Stimulated activated naive CD8-positive, alpha-beta T cell treated with anti-CD3 and anti-CD28 coated beads, Interleukin-15, amount 100 ng/mL, for 72 hours (primary cell): ENCODE measurements around the gene PATJ.

Experiments
- ATAC-seq: fragments of 150-1000 bp; cut with Tn5 transposase; 2 replicates; pipeline ENCODE4 v1.10.0; 2021; ENCODE audit warnings: mild to moderate bottlenecking, moderate library complexity
- DNase-seq, 2 donors: peaks; one replicate each; pipeline ENCODE4 v3.0.0; 2021 to 2022
- H3K27ac Mint-ChIP-seq, 2 donors: one replicate each; pipeline ENCODE4 v1.8.0; 2022; ENCODE audit warnings: mild to moderate bottlenecking in 2 of 2, mixed read lengths in 2 of 2, moderate library complexity in 2 of 2
- H3K27me3 Mint-ChIP-seq: one replicate; pipeline ENCODE4 v1.8.0; 2022; ENCODE audit warnings: mixed read lengths
- H3K4me1 Mint-ChIP-seq: one replicate; pipeline ENCODE4 v1.8.0; 2022; ENCODE audit warnings: mild to moderate bottlenecking, mixed read lengths
- H3K4me3 Mint-ChIP-seq, 2 donors: one replicate each; pipeline ENCODE4 v1.8.0; 2022; ENCODE audit warnings: mild to moderate bottlenecking in 2 of 2, mixed read lengths in 2 of 2, moderate library complexity in 1 of 2
- H3K9me3 Mint-ChIP-seq, 2 donors: one replicate each; pipeline ENCODE4 v1.8.0; 2022; ENCODE audit warnings: mixed read lengths in 2 of 2

Gene PATJ

DNA sequence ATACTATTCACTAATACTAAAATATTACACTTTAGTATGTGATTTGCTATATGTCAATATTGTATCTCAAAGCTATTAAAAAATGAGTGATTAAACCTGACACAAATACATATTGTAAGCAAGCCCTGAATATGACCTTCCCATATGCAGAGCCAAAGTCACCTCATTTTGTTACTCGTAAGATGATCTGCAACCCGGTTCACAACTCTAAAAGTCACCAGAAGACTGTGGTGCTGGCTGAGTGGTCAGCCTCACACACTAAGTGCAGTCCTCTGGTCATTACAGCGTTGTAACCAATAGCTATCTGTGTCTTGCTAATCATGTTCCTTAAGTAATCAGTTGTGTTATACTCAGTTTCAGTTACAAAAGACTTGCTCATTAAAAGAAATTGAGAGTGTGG is 254.8 kb downstream of the PATJ start:
- no peak for DNase-seq
- no peaks in the 10 kb centered on the region for H3K4me1 Mint-ChIP-seq
- H3K27me3 Mint-ChIP-seq = no peaks in the 10 kb centered on the region
- ATAC-seq = no peak
- no peak overlapping the region for H3K27ac Mint-ChIP-seq
- H3K9me3 Mint-ChIP-seq = peaks cover 0 to 4% of the 10 kb centered on the region in 2 donors
- no peak overlapping the region for H3K4me3 Mint-ChIP-seq

DNA sequence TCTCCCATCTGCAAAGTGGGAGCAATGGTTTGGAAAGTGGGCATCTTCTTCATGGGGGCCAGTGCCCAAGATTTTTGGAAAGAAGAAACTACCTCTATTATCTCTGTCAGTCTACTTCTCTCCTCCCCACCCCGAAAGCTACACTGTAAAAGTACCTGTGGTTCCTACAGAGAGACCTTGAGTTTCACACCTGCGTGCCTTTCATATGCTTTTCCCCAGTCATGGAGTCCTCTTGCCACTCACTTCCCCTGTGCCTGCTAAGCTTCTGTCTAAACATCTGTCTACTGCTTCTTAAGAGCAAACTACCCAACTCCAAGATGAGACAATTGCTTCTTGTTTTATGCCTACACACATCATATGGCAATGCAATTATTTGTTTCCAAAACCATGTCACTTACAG is 261.5 kb downstream of the PATJ start:
- Mint-ChIP-seq H3K9me3 (peaks cover 0 to 4% of the 10 kb centered on the region in 2 donors), H3K27me3 (no peaks in the 10 kb centered on the region), H3K4me3 (no peak overlapping the region), H3K27ac (no peak overlapping the region), H3K4me1 (no peaks in the 10 kb centered on the region)
- DNase-seq (no peak), ATAC-seq (no peak)

- no peak for ATAC-seq
- Mint-ChIP-seq H3K4me1 (no peaks in the 10 kb centered on the region), H3K4me3 (no peak overlapping the region)
Observed at GRCh38 chr1:62006690-62007089, 264.4 kb downstream of the PATJ start.

DNA sequence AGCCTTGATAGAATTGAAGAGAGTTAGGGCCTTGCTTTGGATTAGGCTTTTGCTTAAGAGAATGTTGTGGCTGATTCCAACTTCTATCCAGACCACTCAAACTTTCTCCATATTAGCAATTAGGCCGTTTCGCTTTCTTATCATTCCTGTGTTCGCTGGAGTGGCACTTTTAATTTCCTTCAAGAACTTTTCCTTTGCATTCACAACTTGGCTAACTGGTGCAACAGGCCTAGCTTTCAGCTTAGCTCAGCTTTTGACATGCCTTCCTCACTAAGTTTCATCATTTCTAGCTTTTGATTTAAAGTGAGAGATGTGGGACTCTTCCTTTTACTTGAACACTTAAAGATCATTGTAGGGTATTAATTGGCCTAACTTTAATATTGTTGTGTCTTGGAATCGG is 268.7 kb downstream of the PATJ start:
- DNase-seq = no peak
- H3K27ac Mint-ChIP-seq = no peak overlapping the region
- H3K4me3 Mint-ChIP-seq = no peak overlapping the region

More at GRCh38 chr1:62006690-62007089, 264.4 kb downstream of the PATJ start:
- DNase-seq = no peak
- no peaks in the 10 kb centered on the region for H3K9me3 Mint-ChIP-seq
- no peak overlapping the region for H3K27ac Mint-ChIP-seq
- no peaks in the 10 kb centered on the region for H3K27me3 Mint-ChIP-seq

GRCh38 chr1:62012095-62012494 is 269.8 kb downstream of the PATJ start:
- Mint-ChIP-seq H3K27me3 (no peaks in the 10 kb centered on the region), H3K4me3 (no peak overlapping the region), H3K9me3 (no peaks in the 10 kb centered on the region), H3K27ac (no peak overlapping the region), H3K4me1 (no peaks in the 10 kb centered on the region)
- DNase-seq (no peak), ATAC-seq (no peak)

More for the DNA sequence above, 268.7 kb downstream of the PATJ start:
- H3K4me1 Mint-ChIP-seq = no peaks in the 10 kb centered on the region
- H3K9me3 Mint-ChIP-seq = no peaks in the 10 kb centered on the region
- no peaks in the 10 kb centered on the region for H3K27me3 Mint-ChIP-seq
- no peak for ATAC-seq

GRCh38 chr1:62012836-62013235 is 270.6 kb downstream of the PATJ start:
- no peak overlapping the region for H3K27ac Mint-ChIP-seq
- DNase-seq (no peak), ATAC-seq (no peak)
- H3K9me3 Mint-ChIP-seq = no peaks in the 10 kb centered on the region
- H3K27me3 Mint-ChIP-seq = no peaks in the 10 kb centered on the region
- H3K4me1 Mint-ChIP-seq = no peaks in the 10 kb centered on the region
- no peak overlapping the region for H3K4me3 Mint-ChIP-seq

- Mint-ChIP-seq H3K4me1 (no peaks in the 10 kb centered on the region), H3K4me3 (no peak overlapping the region), H3K27ac (no peak overlapping the region), H3K9me3 (no peaks in the 10 kb centered on the region), H3K27me3 (no peaks in the 10 kb centered on the region)
- ATAC-seq (no peak), DNase-seq (no peak)
Observed at GRCh38 chr1:62013264-62013663, 271.0 kb downstream of the PATJ start.

GRCh38 chr1:62022382-62022983 is 280.2 kb downstream of the PATJ start:
- no peak for ATAC-seq
- H3K27me3 Mint-ChIP-seq = no peaks in the 10 kb centered on the region
- H3K9me3 Mint-ChIP-seq = peaks cover 0 to 7% of the 10 kb centered on the region in 2 donors
- H3K4me1 Mint-ChIP-seq = no peaks in the 10 kb centered on the region
- DNase-seq = no peak
- H3K27ac Mint-ChIP-seq = no peak overlapping the region
- no peak overlapping the region for H3K4me3 Mint-ChIP-seq

GRCh38 chr1:62024690-62025089 is 282.4 kb downstream of the PATJ start:
- Mint-ChIP-seq H3K4me3 (no peak overlapping the region), H3K4me1 (no peaks in the 10 kb centered on the region), H3K27ac (no peak overlapping the region), H3K27me3 (no peaks in the 10 kb centered on the region), H3K9me3 (peaks cover 0 to 11% of the 10 kb centered on the region in 2 donors)
- ATAC-seq = no peak
- no peak for DNase-seq

DNA sequence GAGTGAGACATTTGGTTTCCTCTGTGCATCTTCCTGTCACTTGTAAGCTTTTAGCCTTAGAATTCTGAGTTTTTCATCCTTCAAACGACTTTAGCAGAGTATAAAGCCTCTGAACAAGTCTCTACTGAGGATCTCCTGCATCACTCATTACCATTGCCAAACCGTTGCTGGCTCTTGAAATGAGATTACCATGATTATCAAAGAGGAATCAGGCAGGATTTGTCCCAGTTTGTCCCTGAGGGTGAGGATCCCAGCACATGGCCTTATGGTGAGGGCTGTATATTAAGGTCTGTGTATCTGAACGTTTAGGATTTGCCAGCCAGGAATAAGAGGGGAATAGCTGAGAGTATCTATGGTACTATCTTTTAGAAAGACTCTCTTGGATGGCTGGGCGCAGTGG is 282.9 kb downstream of the PATJ start:
- ATAC-seq = no peak
- H3K4me1 Mint-ChIP-seq = no peaks in the 10 kb centered on the region
- H3K27ac Mint-ChIP-seq = no peak overlapping the region

DNA sequence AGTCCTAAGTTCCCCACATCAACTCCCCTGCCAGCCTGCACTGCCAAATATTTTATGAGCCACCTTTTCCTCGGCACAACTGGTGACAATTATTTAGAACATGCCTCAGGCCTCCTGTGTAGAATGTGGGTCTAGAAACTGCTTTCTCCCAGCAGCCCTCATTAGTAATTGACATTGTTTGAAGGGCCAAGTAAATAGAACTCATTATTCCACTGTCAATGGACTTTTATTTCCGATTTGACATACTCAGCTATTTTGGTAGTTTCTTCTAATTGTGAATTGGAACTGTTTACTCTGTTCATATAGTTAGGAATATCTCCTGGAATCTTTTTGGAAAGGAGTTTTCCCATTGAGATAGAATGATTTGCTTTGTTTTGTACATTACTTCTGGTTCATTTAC is 283.6 kb downstream of the PATJ start:
- Mint-ChIP-seq H3K4me3 (no peak overlapping the region), H3K4me1 (no peaks in the 10 kb centered on the region), H3K27me3 (no peaks in the 10 kb centered on the region), H3K27ac (no peak overlapping the region), H3K9me3 (peaks cover 0 to 11% of the 10 kb centered on the region in 2 donors)
- ATAC-seq = no peak
- DNase-seq = no peak

More for the DNA sequence above, 282.9 kb downstream of the PATJ start:
- Mint-ChIP-seq H3K27me3 (no peaks in the 10 kb centered on the region), H3K4me3 (no peak overlapping the region), H3K9me3 (peaks cover 0 to 11% of the 10 kb centered on the region in 2 donors)
- DNase-seq = no peak

DNA sequence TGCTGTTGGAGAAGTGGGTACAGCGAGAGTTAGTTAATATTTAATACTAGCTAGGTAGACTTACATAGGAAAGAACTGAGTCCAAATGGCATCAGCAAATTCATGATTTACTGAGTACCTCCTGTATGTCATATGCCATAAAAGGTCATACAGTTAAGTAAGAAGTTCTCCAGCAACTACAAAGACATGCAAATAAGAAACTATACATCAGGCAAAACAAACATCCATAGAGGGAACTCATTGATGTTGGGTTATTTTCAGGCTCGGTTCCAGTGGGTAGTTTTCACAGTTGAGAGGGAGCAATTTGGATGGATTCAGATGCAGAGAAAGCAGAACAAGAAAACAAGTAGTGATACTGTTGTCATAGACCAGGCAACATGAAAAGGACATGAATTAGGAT is 287.4 kb downstream of the PATJ start:
- Mint-ChIP-seq H3K27ac (no peak overlapping the region), H3K4me3 (no peak overlapping the region), H3K4me1 (no peaks in the 10 kb centered on the region), H3K9me3 (peaks cover 0 to 11% of the 10 kb centered on the region in 2 donors), H3K27me3 (no peaks in the 10 kb centered on the region)
- ATAC-seq (no peak), DNase-seq (no peak)

DNA sequence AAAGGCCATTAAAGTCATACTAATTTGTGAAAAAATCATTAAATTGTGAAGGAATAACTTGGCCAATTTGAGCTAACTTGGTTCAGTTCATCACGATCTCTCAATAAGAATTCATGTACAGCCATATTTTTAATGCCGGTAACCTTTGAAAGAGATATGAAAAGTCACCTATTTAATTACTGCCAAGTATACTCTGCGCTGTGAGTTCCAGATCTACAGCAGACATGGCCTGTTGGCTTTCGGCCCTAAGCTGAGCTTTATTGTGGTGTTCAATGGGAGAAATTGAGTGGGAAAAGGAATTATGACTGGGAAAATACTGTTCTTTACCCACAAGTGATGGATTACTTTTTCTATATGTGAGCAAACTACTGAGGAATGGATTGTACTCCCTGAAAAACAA is 292.5 kb downstream of the PATJ start:
- no peaks in the 10 kb centered on the region for H3K27me3 Mint-ChIP-seq
- H3K27ac Mint-ChIP-seq = no peak overlapping the region
- no peaks in the 10 kb centered on the region for H3K9me3 Mint-ChIP-seq
- DNase-seq (no peak), ATAC-seq (no peak)
- H3K4me3 Mint-ChIP-seq = no peak overlapping the region
- H3K4me1 Mint-ChIP-seq = no peaks in the 10 kb centered on the region

- no peaks in the 10 kb centered on the region for H3K4me1 Mint-ChIP-seq
- no peak overlapping the region for H3K4me3 Mint-ChIP-seq
- no peak overlapping the region for H3K27ac Mint-ChIP-seq
- H3K9me3 Mint-ChIP-seq = no peaks in the 10 kb centered on the region
- no peaks in the 10 kb centered on the region for H3K27me3 Mint-ChIP-seq
- no peak for DNase-seq
- ATAC-seq = no peak
Observed at GRCh38 chr1:62037274-62037673, 295.0 kb downstream of the PATJ start.

GRCh38 chr1:62038594-62039284 is 296.5 kb downstream of the PATJ start:
- Mint-ChIP-seq H3K27me3 (no peaks in the 10 kb centered on the region), H3K27ac (no peak overlapping the region), H3K9me3 (no peaks in the 10 kb centered on the region), H3K4me3 (no peak overlapping the region), H3K4me1 (no peaks in the 10 kb centered on the region)
- DNase-seq (no peak), ATAC-seq (no peak)

DNA sequence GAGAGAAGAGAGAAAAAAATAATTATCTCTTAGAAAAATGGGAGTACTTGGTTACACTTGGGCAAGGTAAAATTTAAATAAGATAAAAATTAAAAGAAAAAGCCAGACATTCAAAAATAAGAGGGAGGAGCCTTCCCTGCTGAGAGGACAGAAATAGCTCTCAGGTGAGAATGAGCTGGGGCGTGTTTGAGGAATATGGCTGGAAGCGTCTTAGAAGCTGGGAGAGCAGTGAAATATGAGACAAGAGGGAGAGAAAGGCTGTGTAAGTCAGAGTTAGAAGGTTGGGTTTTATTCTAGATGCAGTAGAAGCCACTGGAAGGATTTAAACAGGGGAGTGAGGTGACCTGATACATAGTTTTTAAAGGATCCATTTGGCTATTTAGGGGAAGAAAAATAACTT is 298.2 kb downstream of the PATJ start:
- H3K27ac Mint-ChIP-seq = no peak overlapping the region

GRCh38 chr1:62040973-62041372 is 298.7 kb downstream of the PATJ start:
- no peaks in the 10 kb centered on the region for H3K27me3 Mint-ChIP-seq
- no peak for ATAC-seq
- H3K9me3 Mint-ChIP-seq = no peaks in the 10 kb centered on the region
- no peak overlapping the region for H3K27ac Mint-ChIP-seq
- no peak for DNase-seq
- H3K4me1 Mint-ChIP-seq = no peaks in the 10 kb centered on the region
- H3K4me3 Mint-ChIP-seq = no peak overlapping the region

More for the DNA sequence above, 298.2 kb downstream of the PATJ start:
- ATAC-seq = no peak
- DNase-seq = no peak
- Mint-ChIP-seq H3K4me1 (no peaks in the 10 kb centered on the region), H3K4me3 (no peak overlapping the region), H3K27me3 (no peaks in the 10 kb centered on the region), H3K9me3 (no peaks in the 10 kb centered on the region)
